ENCODE data around the gene JAK2. TPM values are rescaled to one million over a fixed set of nuclear protein-coding genes. Genes with fewer than 3 reads are reported as not detected.
"Not testable (repeated sequence)": the region's sequence is repeated elsewhere in the genome, so short reads cannot be mapped to it uniquely, and the experiment has no call there.

Gene JAK2
- total RNA-seq, 4 donors from 2014 or later, result 23.7 to 39.6 (median 37.8) TPM

GRCh38 chr9:4939118-4939561 is 45.9 kb upstream of the JAK2 start:
- Histone ChIP-seq H3K27me3 (no peaks in the 10 kb centered on the region), H3K4me1 (peaks cover 0 to 20% (median 9%) of the 10 kb centered on the region in 4 donors), H3K36me3 (no peaks in the 10 kb centered on the region), H3K4me3 (no peak overlapping the region), H3K27ac (peak overlapping the region in 1 of 4 donors; percentile 24), H3K9me3 (no peaks in the 10 kb centered on the region)
- DNase-seq (ENCODE audit: low spot score in 2 of 2), result no peak
- TF ChIP-seq POLR2A (IDR thresholded peaks at IDR 0.05) (no peak), EP300 (IDR thresholded peaks at IDR 0.05) (peak in 1 of 2 donors; percentile 41)
- TF ChIP-seq, protein P1, sequence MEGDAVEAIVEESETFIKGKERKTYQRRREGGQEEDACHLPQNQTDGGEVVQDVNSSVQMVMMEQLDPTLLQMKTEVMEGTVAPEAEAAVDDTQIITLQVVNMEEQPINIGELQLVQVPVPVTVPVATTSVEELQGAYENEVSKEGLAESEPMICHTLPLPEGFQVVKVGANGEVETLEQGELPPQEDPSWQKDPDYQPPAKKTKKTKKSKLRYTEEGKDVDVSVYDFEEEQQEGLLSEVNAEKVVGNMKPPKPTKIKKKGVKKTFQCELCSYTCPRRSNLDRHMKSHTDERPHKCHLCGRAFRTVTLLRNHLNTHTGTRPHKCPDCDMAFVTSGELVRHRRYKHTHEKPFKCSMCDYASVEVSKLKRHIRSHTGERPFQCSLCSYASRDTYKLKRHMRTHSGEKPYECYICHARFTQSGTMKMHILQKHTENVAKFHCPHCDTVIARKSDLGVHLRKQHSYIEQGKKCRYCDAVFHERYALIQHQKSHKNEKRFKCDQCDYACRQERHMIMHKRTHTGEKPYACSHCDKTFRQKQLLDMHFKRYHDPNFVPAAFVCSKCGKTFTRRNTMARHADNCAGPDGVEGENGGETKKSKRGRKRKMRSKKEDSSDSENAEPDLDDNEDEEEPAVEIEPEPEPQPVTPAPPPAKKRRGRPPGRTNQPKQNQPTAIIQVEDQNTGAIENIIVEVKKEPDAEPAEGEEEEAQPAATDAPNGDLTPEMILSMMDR (IDR thresholded peaks at IDR 0.05), result no peak
- WGBS, 2 donors, result 66 to 77% methylated on average over 1 of the region's 1 CpG

DNA sequence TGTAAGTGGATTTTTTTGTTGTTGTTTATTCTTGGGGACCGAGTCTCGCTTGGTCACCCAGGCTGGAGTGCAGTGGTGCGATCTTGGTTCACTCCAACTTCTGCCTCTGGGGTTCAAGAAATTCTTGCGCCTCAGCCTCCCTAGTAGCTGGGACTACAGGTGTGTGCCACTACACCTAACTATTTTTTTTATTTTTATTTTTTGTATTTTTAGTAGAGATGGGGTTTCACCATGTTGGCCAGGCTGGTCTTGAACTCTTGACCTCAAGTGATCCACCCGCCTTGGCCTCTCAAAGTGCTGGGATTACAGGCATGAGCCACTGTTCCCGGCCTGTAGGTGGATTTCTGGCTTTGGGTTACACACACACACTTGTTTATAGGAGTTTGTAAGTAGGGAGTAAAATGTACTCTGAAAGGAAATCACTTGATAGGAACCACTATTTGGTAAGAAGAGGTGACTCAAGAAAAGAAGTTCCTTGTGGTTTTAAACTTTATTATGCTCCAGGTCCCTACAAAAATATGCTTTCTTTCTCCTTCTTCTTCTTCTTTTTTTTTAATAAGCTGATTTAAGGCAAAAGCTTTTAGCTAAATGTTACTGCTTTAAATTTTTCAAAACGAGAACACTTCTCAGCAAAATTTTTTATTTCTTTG is 42.9 kb upstream of the JAK2 start:
- H3K36me3 ChIP-seq; H3K27me3 ChIP-seq; DNase-seq (ENCODE audit: low spot score in 2 of 2); H3K4me3 ChIP-seq; H3K9me3 ChIP-seq: not testable (repeated sequence)
- peaks cover 0 to 10% (median 2%) of the 10 kb centered on the region in 4 donors for H3K4me1 ChIP-seq
- H3K27ac ChIP-seq, result peak overlapping the region in 2 of 4 donors; percentile 22 to 45
- TF ChIP-seq EP300 (IDR thresholded peaks at IDR 0.05), result peak in 1 of 2 donors; percentile 14
- WGBS, 2 donors, result 76 to 79% methylated on average over 7 of the region's 7 CpGs

DNA sequence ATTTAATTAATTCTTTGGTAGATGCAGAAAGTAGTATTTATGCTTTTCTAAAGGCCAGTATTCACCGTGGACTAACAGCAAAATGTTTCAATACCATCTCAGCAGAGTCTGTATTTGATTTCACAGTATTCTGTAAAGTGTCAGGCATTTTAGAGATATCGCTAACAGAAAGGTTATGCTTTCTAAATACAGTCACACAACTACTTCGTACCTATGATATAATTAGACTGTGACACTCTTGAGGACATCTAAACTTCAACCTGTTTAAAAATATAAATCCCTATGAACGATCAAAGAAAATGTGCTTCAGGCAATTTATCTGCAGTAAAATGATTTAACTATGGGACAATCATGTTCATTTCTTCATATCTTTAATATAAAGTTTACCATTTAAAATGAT is 41.7 kb upstream of the JAK2 start:
- H3K27ac ChIP-seq, result no peak overlapping the region
- no peak overlapping the region for H3K4me3 ChIP-seq
- peaks cover 0 to 3% (median 0%) of the 10 kb centered on the region in 4 donors for H3K4me1 ChIP-seq
- TF ChIP-seq EP300 (IDR thresholded peaks at IDR 0.05) (no peak), POLR2A (IDR thresholded peaks at IDR 0.05) (no peak)
- TF ChIP-seq, protein P1 (IDR thresholded peaks at IDR 0.05), result no peak
- H3K36me3 ChIP-seq, result no peaks in the 10 kb centered on the region
- no peak for DNase-seq (ENCODE audit: low spot score in 2 of 2)
- H3K27me3 ChIP-seq, result no peaks in the 10 kb centered on the region
- 87 to 88% methylated on average over 4 of the region's 4 CpGs for WGBS, 2 donors
- H3K9me3 ChIP-seq, result no peaks in the 10 kb centered on the region

- not testable (repeated sequence) for H3K27ac ChIP-seq; H3K27me3 ChIP-seq; H3K36me3 ChIP-seq; DNase-seq (ENCODE audit: low spot score in 2 of 2); H3K4me1 ChIP-seq; H3K9me3 ChIP-seq; H3K4me3 ChIP-seq
- 81 to 86% methylated on average over 7 of the region's 7 CpGs for WGBS, 2 donors
These were observed 40.5 kb upstream of the JAK2 start for GRCh38 chr9:4944431-4945211.

GRCh38 chr9:4946937-4947336 is 38.1 kb upstream of the JAK2 start:
- no peak for TF ChIP-seq EP300 (IDR thresholded peaks at IDR 0.05)
- TF ChIP-seq, protein P1 (IDR thresholded peaks at IDR 0.05), result no peak
- TF ChIP-seq POLR2A (IDR thresholded peaks at IDR 0.05), result no peak
- WGBS, 2 donors, result 75 to 91% methylated on average over 1 of the region's 1 CpG
- DNase-seq (ENCODE audit: low spot score in 2 of 2), result no peak

DNA sequence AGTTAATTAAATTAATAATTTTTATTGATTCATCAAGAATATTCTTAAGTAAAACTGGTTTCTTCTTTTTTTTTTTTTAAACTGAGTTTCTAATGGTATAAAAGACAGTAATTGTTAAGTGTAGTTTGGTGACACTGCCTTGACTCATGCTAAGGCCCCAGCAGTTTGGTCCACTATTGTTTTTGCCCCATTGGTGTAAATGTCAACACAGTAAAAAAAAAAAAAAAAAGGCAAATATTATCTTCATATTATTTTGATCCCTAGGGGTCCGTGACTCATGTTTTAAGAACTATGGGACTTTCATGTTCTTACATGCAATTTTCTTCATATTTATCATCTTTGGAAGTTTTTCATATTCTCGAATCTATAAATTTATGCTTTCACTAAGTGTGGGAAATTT is 29.2 kb upstream of the JAK2 start:
- WGBS, 2 donors, result 81 to 82% methylated on average over 2 of the region's 2 CpGs
- H3K9me3 ChIP-seq, result peaks cover 0 to 7% (median 0%) of the 10 kb centered on the region in 4 donors

More at GRCh38 chr9:4946937-4947336, 38.1 kb upstream of the JAK2 start:
- H3K4me1 ChIP-seq, result no peaks in the 10 kb centered on the region
- H3K27ac ChIP-seq, result no peak overlapping the region
- no peaks in the 10 kb centered on the region for H3K27me3 ChIP-seq
- H3K36me3 ChIP-seq, result no peaks in the 10 kb centered on the region
- H3K9me3 ChIP-seq, result no peaks in the 10 kb centered on the region
- H3K4me3 ChIP-seq, result no peak overlapping the region

More for the DNA sequence above, 29.2 kb upstream of the JAK2 start:
- Histone ChIP-seq H3K27ac (no peak overlapping the region), H3K27me3 (no peaks in the 10 kb centered on the region), H3K4me3 (no peak overlapping the region), H3K36me3 (no peaks in the 10 kb centered on the region), H3K4me1 (no peaks in the 10 kb centered on the region)
- no peak for DNase-seq (ENCODE audit: low spot score in 2 of 2)
- TF ChIP-seq, protein P1 (IDR thresholded peaks at IDR 0.05), result no peak
- TF ChIP-seq EP300 (IDR thresholded peaks at IDR 0.05) (no peak), POLR2A (IDR thresholded peaks at IDR 0.05) (no peak)

All from tibial nerve (tissue), 4 donors.